GM21367 (cell line): ENCODE results near the gene CCNI.
"Not testable (repeated sequence)": the region's sequence is repeated elsewhere in the genome, so short reads cannot be mapped to it uniquely, and the experiment has no call there.

Source experiments
- ATAC-seq: cut with Tn5 transposase; IDR thresholded peaks from one replicate; pipeline ENCODE4 v1.9.1; 2021; ENCODE audit not compliant: unreplicated experiment

CCNI gene

GRCh38 chr4:77040854-77041725 lies 34.7 kb downstream of the CCNI start:
- ATAC-seq: no peak

GRCh38 chr4:77040270-77040669 lies 35.5 kb downstream of the CCNI start:
- no peak for ATAC-seq

GRCh38 chr4:77039796-77040195 lies 36.0 kb downstream of the CCNI start:
- ATAC-seq: no peak

- ATAC-seq: no peak
These were observed 38.1 kb downstream of the CCNI start for GRCh38 chr4:77037736-77038135.

GRCh38 chr4:77037168-77037567 lies 38.6 kb downstream of the CCNI start:
- ATAC-seq: not testable (repeated sequence)

GRCh38 chr4:77036206-77036605 lies 39.6 kb downstream of the CCNI start:
- ATAC-seq: no peak

- ATAC-seq: no peak
These were observed 40.6 kb downstream of the CCNI start for GRCh38 chr4:77035153-77035552.

- no peak for ATAC-seq
These were observed 44.2 kb downstream of the CCNI start for GRCh38 chr4:77031544-77031943.

GRCh38 chr4:77029757-77030156 lies 46.0 kb downstream of the CCNI start:
- ATAC-seq: not testable (repeated sequence)

- no peak for ATAC-seq
These were observed 47.5 kb downstream of the CCNI start for GRCh38 chr4:77028246-77028645.

- no peak for ATAC-seq
These were observed 49.5 kb downstream of the CCNI start for GRCh38 chr4:77026322-77026704.

GRCh38 chr4:77025643-77026321 lies 50.0 kb downstream of the CCNI start:
- ATAC-seq: no peak

- ATAC-seq: no peak
These were observed 51.9 kb downstream of the CCNI start for GRCh38 chr4:77023920-77024319.

- ATAC-seq: no peak
These were observed 53.1 kb downstream of the CCNI start for GRCh38 chr4:77022560-77023179.

- ATAC-seq: no peak
These were observed 54.1 kb downstream of the CCNI start for GRCh38 chr4:77021614-77022089.

GRCh38 chr4:77020017-77020416 lies 55.8 kb downstream of the CCNI start:
- ATAC-seq: no peak

- no peak for ATAC-seq
These were observed 60.4 kb downstream of the CCNI start for GRCh38 chr4:77015390-77015789.

- no peak for ATAC-seq
These were observed 61.5 kb downstream of the CCNI start for GRCh38 chr4:77014256-77014655.

GRCh38 chr4:77012726-77013125 lies 63.1 kb downstream of the CCNI start:
- no peak for ATAC-seq

GRCh38 chr4:77010841-77011354 lies 64.9 kb downstream of the CCNI start:
- ATAC-seq: no peak

- ATAC-seq: no peak
These were observed 66.2 kb downstream of the CCNI start for GRCh38 chr4:77009511-77010115.
